ENCODE data around the gene NUFIP1. TPM values are rescaled to one million over a fixed set of nuclear protein-coding genes. Genes with fewer than 3 reads are reported as not detected.

The NUFIP1 gene
- total and polyA plus RNA-seq, 7 experiments from 2014 or later = 3.7 to 6.6 (median 5.3) TPM

- no peaks in the 10 kb centered on the region for H3K36me3 Mint-ChIP-seq
- H3K9me3 Mint-ChIP-seq = no peaks in the 10 kb centered on the region
- ChIA-PET POLR2A (interaction anchor here (0.9 to 1.2 kb wide), 5 partner anchors 16 to 1926 kb away, joined by 3 to 5 read pairs (median 3); partner anchors contain the start of genes EPSTI1 and TSC22D1), CTCF (interaction anchor here (0.7 to 1.5 kb wide), 5 partner anchors 10 to 644 kb away, joined by 3 to 5 read pairs (median 3); no protein-coding TSS in a partner anchor)
- ATAC-seq = peak; percentile 91
- no peaks in the 10 kb centered on the region for H3K27me3 Mint-ChIP-seq
- Histone ChIP-seq H3K4me1 (ENCODE audit: control insufficient read depth in 2 of 2, insufficient read depth in 2 of 2, low read length in 2 of 2) (peaks cover 5 to 9% of the 10 kb centered on the region in 2 donors), H3K27me3 (ENCODE audit: control insufficient read depth in 2 of 2, insufficient read depth in 2 of 2, low read length in 2 of 2) (no peaks in the 10 kb centered on the region), H3K27ac (ENCODE audit: low read depth, low read length) (peak overlapping the region; percentile 75), H3K36me3 (ENCODE audit: control insufficient read depth in 2 of 3, insufficient read depth in 3 of 3, low read length in 3 of 3) (no peaks in the 10 kb centered on the region), H3K9me3 (ENCODE audit: control insufficient read depth in 2 of 3, low read length in 3 of 3) (no peaks in the 10 kb centered on the region), H3K4me3 (ENCODE audit: low read length) (peak overlapping the region; percentile 89)
- DNase-seq = peak in 4 of 9 donors; percentile 69 to 89 (median 79)
- H3K4me3 Mint-ChIP-seq = no peak overlapping the region
- no peak overlapping the region for H3K27ac Mint-ChIP-seq
- intact Hi-C loops (cut with micrococcal nuclease) = loop anchor here (1.0 to 5.0 kb wide), 19 partner anchors 52 to 1926 kb away; partner anchors contain the start of genes CCDC122 (in 2 of the 2), GPALPP1 (in 2 of the 2), GTF2F2 (in 2 of the 2) and LACC1 (in 2 of the 2)
- peaks cover 0 to 11% (median 5%) of the 10 kb centered on the region in 7 donors for H3K4me1 Mint-ChIP-seq
Observed at GRCh38 chr13:44918326-44919103, 70.8 kb downstream of the NUFIP1 start.

- ChIA-PET CTCF (interaction anchor here (0.5 to 1.5 kb wide), 2 partner anchors 77 to 434 kb away, joined by 3 to 4 read pairs; no protein-coding TSS in a partner anchor), POLR2A (no interaction called here)
- peaks cover 0 to 4% (median 0%) of the 10 kb centered on the region in 5 donors for H3K27me3 Mint-ChIP-seq
- Histone ChIP-seq H3K27ac (ENCODE audit: low read depth, low read length) (peak overlapping the region; percentile 75), H3K4me3 (ENCODE audit: low read length) (peak overlapping the region; percentile 89), H3K4me1 (ENCODE audit: control insufficient read depth in 2 of 2, insufficient read depth in 2 of 2, low read length in 2 of 2) (peaks cover 5 to 9% of the 10 kb centered on the region in 2 donors), H3K36me3 (ENCODE audit: control insufficient read depth in 2 of 3, insufficient read depth in 3 of 3, low read length in 3 of 3) (no peaks in the 10 kb centered on the region), H3K27me3 (ENCODE audit: control insufficient read depth in 2 of 2, insufficient read depth in 2 of 2, low read length in 2 of 2) (no peaks in the 10 kb centered on the region), H3K9me3 (ENCODE audit: control insufficient read depth in 2 of 3, low read length in 3 of 3) (no peaks in the 10 kb centered on the region)
- ATAC-seq (peak; percentile 85), DNase-seq (peak; percentile 95 to 98 (median 97))
- no peaks in the 10 kb centered on the region for H3K36me3 Mint-ChIP-seq
- peaks cover 2 to 19% (median 7%) of the 10 kb centered on the region in 7 donors for H3K4me1 Mint-ChIP-seq
- no peak overlapping the region for H3K27ac Mint-ChIP-seq
- peaks cover 0 to 4% (median 0%) of the 10 kb centered on the region in 11 donors for H3K9me3 Mint-ChIP-seq
- intact Hi-C loops (cut with micrococcal nuclease) = loop anchor here (1.0 to 5.0 kb wide), 23 partner anchors 53 to 1925 kb away; partner anchors contain the start of genes CCDC122 (in 2 of the 2), EPSTI1 (in 2 of the 2), GPALPP1 (in 2 of the 2) and GTF2F2 (in 2 of the 2)
- H3K4me3 Mint-ChIP-seq = no peak overlapping the region
Observed at GRCh38 chr13:44917589-44918325, 71.5 kb downstream of the NUFIP1 start.

GRCh38 chr13:44912278-44913016 is 76.8 kb downstream of the NUFIP1 start:
- peaks cover 0 to 12% (median 0%) of the 10 kb centered on the region in 5 donors for H3K36me3 Mint-ChIP-seq
- no peak overlapping the region for H3K4me3 Mint-ChIP-seq
- H3K27me3 Mint-ChIP-seq = peaks cover 0 to 4% (median 0%) of the 10 kb centered on the region in 5 donors
- H3K9me3 Mint-ChIP-seq = peaks cover 4 to 25% (median 12%) of the 10 kb centered on the region in 11 donors
- H3K4me1 ChIP-seq (ENCODE audit: control insufficient read depth in 2 of 2, insufficient read depth in 2 of 2, low read length in 2 of 2) = no peaks in the 10 kb centered on the region
- peaks cover 0 to 15% (median 6%) of the 10 kb centered on the region in 7 donors for H3K4me1 Mint-ChIP-seq
- no peak overlapping the region for H3K27ac ChIP-seq (ENCODE audit: low read depth, low read length)
- H3K27ac Mint-ChIP-seq = no peak overlapping the region
- intact Hi-C loops (cut with micrococcal nuclease) = no loop called here
- no peaks in the 10 kb centered on the region for H3K36me3 ChIP-seq (ENCODE audit: control insufficient read depth in 2 of 3, insufficient read depth in 3 of 3, low read length in 3 of 3)
- POLR2A ChIA-PET = no interaction called here
- CTCF ChIA-PET = no interaction called here
- DNase-seq = no peak
- peaks cover 0 to 16% (median 0%) of the 10 kb centered on the region in 3 experiments for H3K9me3 ChIP-seq (ENCODE audit: control insufficient read depth in 2 of 3, low read length in 3 of 3)
- no peak for ATAC-seq
- no peaks in the 10 kb centered on the region for H3K27me3 ChIP-seq (ENCODE audit: control insufficient read depth in 2 of 2, insufficient read depth in 2 of 2, low read length in 2 of 2)
- no peak overlapping the region for H3K4me3 ChIP-seq (ENCODE audit: low read length)

GRCh38 chr13:44908712-44909111 is 80.6 kb downstream of the NUFIP1 start:
- intact Hi-C loops (cut with micrococcal nuclease) = no loop called here
- Histone ChIP-seq H3K4me1 (ENCODE audit: control insufficient read depth in 2 of 2, insufficient read depth in 2 of 2, low read length in 2 of 2) (no peaks in the 10 kb centered on the region), H3K36me3 (ENCODE audit: control insufficient read depth in 2 of 3, insufficient read depth in 3 of 3, low read length in 3 of 3) (no peaks in the 10 kb centered on the region), H3K4me3 (ENCODE audit: low read length) (no peak overlapping the region), H3K27ac (ENCODE audit: low read depth, low read length) (no peak overlapping the region), H3K27me3 (ENCODE audit: control insufficient read depth in 2 of 2, insufficient read depth in 2 of 2, low read length in 2 of 2) (no peaks in the 10 kb centered on the region), H3K9me3 (ENCODE audit: control insufficient read depth in 2 of 3, low read length in 3 of 3) (peaks cover 0 to 16% (median 0%) of the 10 kb centered on the region in 3 experiments)
- ChIA-PET POLR2A (no interaction called here), CTCF (no interaction called here)
- H3K36me3 Mint-ChIP-seq = peaks cover 0 to 12% (median 0%) of the 10 kb centered on the region in 5 donors
- H3K9me3 Mint-ChIP-seq = peaks cover 4 to 25% (median 12%) of the 10 kb centered on the region in 11 donors
- ATAC-seq (no peak), DNase-seq (no peak)
- H3K4me3 Mint-ChIP-seq = no peak overlapping the region
- peaks cover 0 to 5% (median under 1%) of the 10 kb centered on the region in 5 donors for H3K27me3 Mint-ChIP-seq
- no peak overlapping the region for H3K27ac Mint-ChIP-seq
- H3K4me1 Mint-ChIP-seq = peaks cover 0 to 10% (median 4%) of the 10 kb centered on the region in 7 donors

- peaks cover 4 to 25% (median 11%) of the 10 kb centered on the region in 11 donors for H3K9me3 Mint-ChIP-seq
- Histone ChIP-seq H3K4me3 (ENCODE audit: low read length) (no peak overlapping the region), H3K27me3 (ENCODE audit: control insufficient read depth in 2 of 2, insufficient read depth in 2 of 2, low read length in 2 of 2) (no peaks in the 10 kb centered on the region), H3K4me1 (ENCODE audit: control insufficient read depth in 2 of 2, insufficient read depth in 2 of 2, low read length in 2 of 2) (no peaks in the 10 kb centered on the region), H3K27ac (ENCODE audit: low read depth, low read length) (no peak overlapping the region), H3K36me3 (ENCODE audit: control insufficient read depth in 2 of 3, insufficient read depth in 3 of 3, low read length in 3 of 3) (no peaks in the 10 kb centered on the region), H3K9me3 (ENCODE audit: control insufficient read depth in 2 of 3, low read length in 3 of 3) (peaks cover 0 to 16% (median 0%) of the 10 kb centered on the region in 3 experiments)
- peaks cover 0 to 6% (median 4%) of the 10 kb centered on the region in 5 donors for H3K27me3 Mint-ChIP-seq
- DNase-seq = no peak
- ATAC-seq = no peak
- peaks cover 0 to 6% (median 3%) of the 10 kb centered on the region in 7 donors for H3K4me1 Mint-ChIP-seq
- intact Hi-C loops (cut with micrococcal nuclease) = no loop called here
- ChIA-PET POLR2A (no interaction called here), CTCF (no interaction called here)
- H3K4me3 Mint-ChIP-seq = no peak overlapping the region
- peaks cover 0 to 12% (median 0%) of the 10 kb centered on the region in 5 donors for H3K36me3 Mint-ChIP-seq
- H3K27ac Mint-ChIP-seq = no peak overlapping the region
Observed at GRCh38 chr13:44908266-44908665, 81.0 kb downstream of the NUFIP1 start.

GRCh38 chr13:44906713-44907112 is 82.6 kb downstream of the NUFIP1 start:
- no peaks in the 10 kb centered on the region for H3K4me1 ChIP-seq (ENCODE audit: control insufficient read depth in 2 of 2, insufficient read depth in 2 of 2, low read length in 2 of 2)
- CTCF ChIA-PET = no interaction called here
- H3K27me3 ChIP-seq (ENCODE audit: control insufficient read depth in 2 of 2, insufficient read depth in 2 of 2, low read length in 2 of 2) = no peaks in the 10 kb centered on the region
- Mint-ChIP-seq H3K27ac (no peak overlapping the region), H3K36me3 (peaks cover 0 to 5% (median 0%) of the 10 kb centered on the region in 5 donors), H3K27me3 (peaks cover 0 to 8% (median 3%) of the 10 kb centered on the region in 5 donors), H3K4me1 (no peaks in the 10 kb centered on the region), H3K9me3 (peaks cover 0 to 17% (median 7%) of the 10 kb centered on the region in 11 donors), H3K4me3 (no peak overlapping the region)
- H3K36me3 ChIP-seq (ENCODE audit: control insufficient read depth in 2 of 3, insufficient read depth in 3 of 3, low read length in 3 of 3) = no peaks in the 10 kb centered on the region
- POLR2A ChIA-PET = no interaction called here
- DNase-seq (no peak), ATAC-seq (no peak)
- H3K9me3 ChIP-seq (ENCODE audit: control insufficient read depth in 2 of 3, low read length in 3 of 3) = peaks cover 0 to 8% (median 0%) of the 10 kb centered on the region in 3 experiments
- intact Hi-C loops (cut with micrococcal nuclease) = no loop called here
- H3K27ac ChIP-seq (ENCODE audit: low read depth, low read length) = no peak overlapping the region
- H3K4me3 ChIP-seq (ENCODE audit: low read length) = no peak overlapping the region
